B cell (primary cell): ENCODE results near the gene MAP3K7CL. TPM values are rescaled to one million over a fixed set of nuclear protein-coding genes. Genes with fewer than 3 reads are reported as not detected.

ENCODE experiments used
- ATAC-seq: fragments of 200-7000 bp; cut with Tn5 transposase; one replicate; pipeline ENCODE4 v1.10.0; 2021; ENCODE audit warnings: low read depth, mild to moderate bottlenecking, moderate number of reproducible peaks, moderate library complexity
- CTCF ChIA-PET: fragments of 350-600 bp; sonication (Branson Sonifier 250); formaldehyde crosslinking; loops from one replicate; lab custom pipeline; 2021; ENCODE audit warnings: antibody characterized with exemption, inconsistent platforms; lab: Charles Lee
- POLR2A ChIA-PET: fragments of 350-600 bp; sonication (Branson Sonifier 250); formaldehyde crosslinking; loops from one replicate; lab custom pipeline; 2021; ENCODE audit warnings: antibody characterized with exemption; lab: Charles Lee
- DNase-seq: peaks from one replicate; pipeline ENCODE4 v3.0.0; 2013
- H2AFZ ChIP-seq: 2 replicates; pipeline ENCODE4 v1.6.1; 2012; ENCODE audit warnings: mild to moderate bottlenecking, low read depth, low read length; ENCODE audit not compliant: insufficient read depth, poor library complexity, severe bottlenecking
- H3K27ac ChIP-seq, 2 donors: 1 replicate in 1 of 2; 2 replicates in 1 of 2; pipeline ENCODE4 v1.5.1; 2012 to 2013; ENCODE audit warnings: low read length in 2 of 2, mild to moderate bottlenecking in 2 of 2, moderate library complexity in 1 of 2
- H3K27me3 ChIP-seq, 4 experiments: fragments of 200-600 bp in 1 of 4; sonication (generic) in 1 of 4; replicated peaks in 1 of 4; 1 replicate in 2 of 4; 2 replicates in 2 of 4; pipeline versions ENCODE4 v1.6.1 to v1.7.0; 2013 to 2016; ENCODE audit warnings: low read length in 3 of 4, mild to moderate bottlenecking in 2 of 4, mixed read lengths in 1 of 4, moderate library complexity in 1 of 4; ENCODE audit not compliant: insufficient read depth in 4 of 4, control insufficient read depth in 3 of 4; ENCODE audit errors: control extremely low read depth in 1 of 4
- H3K36me3 ChIP-seq, 2 experiments: replicated peaks in 1 of 2; 1 replicate in 1 of 2; 2 replicates in 1 of 2; pipeline versions ENCODE4 v1.6.1 to v1.7.1; 2013; ENCODE audit warnings: low read length in 1 of 2; ENCODE audit not compliant: insufficient read depth in 2 of 2, control insufficient read depth in 1 of 2; ENCODE audit errors: control extremely low read depth in 1 of 2, extremely low read depth in 1 of 2
- H3K4me1 ChIP-seq, 2 donors: fragments of 200-600 bp in 1 of 2; sonication (generic) in 1 of 2; 1 replicate in 1 of 2; 2 replicates in 1 of 2; pipeline versions ENCODE4 v1.5.1 to v1.6.1; 2013 to 2017; ENCODE audit warnings: low read length in 2 of 2; ENCODE audit not compliant: control insufficient read depth in 2 of 2, insufficient read depth in 2 of 2
- H3K4me2 ChIP-seq: replicated peaks from 2 replicates; pipeline ENCODE3; 2012; ENCODE audit warnings: mild to moderate bottlenecking, low read depth, low read length; ENCODE audit not compliant: poor library complexity, severe bottlenecking
- H3K4me3 ChIP-seq, 5 experiments: fragments of 200-600 bp in 1 of 5; sonication (generic) in 1 of 5; 1 replicate in 3 of 5; 2 replicates in 2 of 5; pipeline versions ENCODE4 v1.5.1 to v1.7.0; 2011 to 2016; ENCODE audit warnings: low read length in 4 of 5, mild to moderate bottlenecking in 4 of 5, low read depth in 2 of 5, control low read depth in 1 of 5, moderate library complexity in 1 of 5; ENCODE audit not compliant: insufficient read depth in 1 of 5; ENCODE audit errors: control extremely low read depth in 1 of 5, extremely low read depth in 1 of 5
- H3K79me2 ChIP-seq: fragments of 200-600 bp; sonication (generic); one replicate; pipeline ENCODE4 v1.6.0; 2016; ENCODE audit warnings: low read length; ENCODE audit not compliant: control insufficient read depth, insufficient read depth
- H3K9ac ChIP-seq: fragments of 200-600 bp; sonication (generic); 2 replicates; pipeline ENCODE4 v1.6.1; 2017; ENCODE audit warnings: mild to moderate bottlenecking, low read length, moderate library complexity
- H3K9me3 ChIP-seq, 3 donors: one replicate each; pipeline versions ENCODE4 v1.6.1 to v1.7.1; 2013; ENCODE audit warnings: low read length in 2 of 3; ENCODE audit not compliant: control insufficient read depth in 2 of 3, insufficient read depth in 1 of 3; ENCODE audit errors: control extremely low read depth in 1 of 3
- H4K20me1 ChIP-seq: 2 replicates; pipeline ENCODE4 v1.6.0; 2012; ENCODE audit warnings: mild to moderate bottlenecking, low read length; ENCODE audit not compliant: insufficient read depth, control insufficient read depth, poor library complexity, severe bottlenecking
- H3K27ac Mint-ChIP-seq: one replicate; pipeline ENCODE4 v1.8.0; 2021; ENCODE audit warnings: mixed read lengths
- H3K27me3 Mint-ChIP-seq: one replicate; pipeline ENCODE4 v1.8.0; 2021; ENCODE audit warnings: mixed read lengths
- H3K4me1 Mint-ChIP-seq: one replicate; pipeline ENCODE4 v1.8.0; 2021; ENCODE audit warnings: mixed read lengths
- H3K4me3 Mint-ChIP-seq: one replicate; pipeline ENCODE4 v1.8.0; 2021; ENCODE audit warnings: mixed read lengths
- H3K9me3 Mint-ChIP-seq: one replicate; pipeline ENCODE4 v1.8.0; 2022; ENCODE audit warnings: mixed read lengths; ENCODE audit not compliant: insufficient read depth
- EZH2 ChIP-seq: IDR thresholded peaks from 2 replicates; pipeline ENCODE4 v1.6.1; 2012; ENCODE audit warnings: borderline replicate concordance, low read depth, mild to moderate bottlenecking, moderate library complexity, low read length; ENCODE audit not compliant: insufficient read depth, poor library complexity, severe bottlenecking
- WGBS: methylation state at CpG from one replicate; pipeline ENCODE4 v1.1.5; 2013; ENCODE audit warnings: missing lambda C conversion rate; ENCODE audit not compliant: insufficient coverage; 5-methylcytosine and 5-hydroxymethylcytosine counted together
- intact Hi-C: fragments of 100-400 bp; cut with micrococcal nuclease; formaldehyde crosslinking; loops from one replicate; pipeline ENCODE4 v1.10.0; 2022
- polyA plus RNA-seq: library from polyadenylated mRNA; depleted of rRNA; stranded (reverse); fragments of >200 nt; gene quantifications from 2 replicates; pipeline ENCODE4 v1.2.3, GENCODE V29; 2012
- total RNA-seq, 2 donors: library from RNA; stranded (reverse); fragments of 120-200 nt in 1 of 2; gene quantifications; 1 replicate in 1 of 2; 2 replicates in 1 of 2; pipeline versions ENCODE4 v1.2.3 to v1.2.4, GENCODE V29; 2013 to 2022
- TF ChIP-seq, protein P1 (sequence below): fragments of 200-600 bp; IDR thresholded peaks from one replicate; pipeline ENCODE4 v1.8.0; 2022; ENCODE audit warnings: antibody characterized with exemption, mild to moderate bottlenecking

Gene MAP3K7CL
- total and polyA plus RNA-seq, 2 donors (not counting 1 experiment from before 2014, with no cell fraction given) = 8.9 to 11.9 TPM

DNA sequence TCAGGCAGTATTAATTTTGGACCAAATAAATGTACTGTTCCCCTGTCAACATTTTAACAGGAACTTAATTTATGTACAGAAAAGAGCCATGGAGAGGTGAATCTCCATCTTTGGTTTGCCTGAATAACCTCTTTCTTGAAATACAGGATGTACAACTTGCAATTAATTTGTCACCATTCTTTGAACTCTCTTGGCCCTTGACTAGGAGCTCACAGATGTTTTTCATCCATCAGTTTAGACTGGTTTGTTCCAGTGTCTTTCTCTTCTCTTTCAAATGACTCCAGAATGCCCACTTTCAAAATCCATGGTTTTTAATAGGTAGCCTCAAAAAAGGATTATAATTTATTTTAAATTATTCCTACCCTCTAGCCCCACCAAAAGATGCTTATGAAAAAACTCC is 5.0 kb downstream of the MAP3K7CL start:
- peaks cover 2% of the 10 kb centered on the region for H3K4me1 Mint-ChIP-seq
- Histone ChIP-seq H3K9me3 (no peaks in the 10 kb centered on the region), H3K4me2 (no peak overlapping the region), H3K4me3 (no peak overlapping the region), H4K20me1 (no peaks in the 10 kb centered on the region), H3K9ac (no peak overlapping the region), H3K4me1 (no peaks in the 10 kb centered on the region), H2AFZ (no peak overlapping the region), H3K79me2 (no peaks in the 10 kb centered on the region), H3K27me3 (no peaks in the 10 kb centered on the region), H3K36me3 (no peaks in the 10 kb centered on the region), H3K27ac (no peak overlapping the region)
- no peak overlapping the region for H3K4me3 Mint-ChIP-seq
- CTCF ChIA-PET = interaction anchor here (0.9 to 1.3 kb wide), 2 partner anchors 13 to 241 kb away, joined by 3 read pairs; no protein-coding TSS in a partner anchor
- H3K9me3 Mint-ChIP-seq = no peaks in the 10 kb centered on the region
- intact Hi-C loops = no loop called here
- H3K27ac Mint-ChIP-seq = no peak overlapping the region
- DNase-seq (no peak), ATAC-seq (no peak)
- POLR2A ChIA-PET = no interaction called here
- TF ChIP-seq, protein P1, sequence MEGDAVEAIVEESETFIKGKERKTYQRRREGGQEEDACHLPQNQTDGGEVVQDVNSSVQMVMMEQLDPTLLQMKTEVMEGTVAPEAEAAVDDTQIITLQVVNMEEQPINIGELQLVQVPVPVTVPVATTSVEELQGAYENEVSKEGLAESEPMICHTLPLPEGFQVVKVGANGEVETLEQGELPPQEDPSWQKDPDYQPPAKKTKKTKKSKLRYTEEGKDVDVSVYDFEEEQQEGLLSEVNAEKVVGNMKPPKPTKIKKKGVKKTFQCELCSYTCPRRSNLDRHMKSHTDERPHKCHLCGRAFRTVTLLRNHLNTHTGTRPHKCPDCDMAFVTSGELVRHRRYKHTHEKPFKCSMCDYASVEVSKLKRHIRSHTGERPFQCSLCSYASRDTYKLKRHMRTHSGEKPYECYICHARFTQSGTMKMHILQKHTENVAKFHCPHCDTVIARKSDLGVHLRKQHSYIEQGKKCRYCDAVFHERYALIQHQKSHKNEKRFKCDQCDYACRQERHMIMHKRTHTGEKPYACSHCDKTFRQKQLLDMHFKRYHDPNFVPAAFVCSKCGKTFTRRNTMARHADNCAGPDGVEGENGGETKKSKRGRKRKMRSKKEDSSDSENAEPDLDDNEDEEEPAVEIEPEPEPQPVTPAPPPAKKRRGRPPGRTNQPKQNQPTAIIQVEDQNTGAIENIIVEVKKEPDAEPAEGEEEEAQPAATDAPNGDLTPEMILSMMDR = no peak
- no peak for TF ChIP-seq EZH2
- no peaks in the 10 kb centered on the region for H3K27me3 Mint-ChIP-seq

DNA sequence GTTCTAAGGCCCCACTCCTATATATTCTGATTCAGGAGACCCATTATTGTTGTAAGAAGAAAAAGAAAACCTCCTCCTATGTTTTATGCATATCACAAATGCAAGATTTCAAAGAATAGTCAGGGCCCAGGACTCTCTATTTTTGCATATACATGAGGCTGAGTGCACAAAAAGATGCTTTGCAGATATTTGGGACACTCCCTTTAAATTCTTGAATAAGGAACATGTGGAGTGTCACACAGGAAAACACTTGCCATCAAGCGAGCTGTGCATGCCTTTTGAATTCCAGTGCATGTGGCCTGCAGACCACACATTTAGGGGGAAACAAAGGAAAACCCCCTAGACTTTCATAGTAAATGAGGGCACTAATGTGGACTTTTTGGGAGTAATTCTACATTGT is 5.6 kb downstream of the MAP3K7CL start:
- DNase-seq = no peak
- Mint-ChIP-seq H3K27me3 (no peaks in the 10 kb centered on the region), H3K27ac (no peak overlapping the region), H3K4me1 (no peaks in the 10 kb centered on the region), H3K4me3 (no peak overlapping the region), H3K9me3 (no peaks in the 10 kb centered on the region)
- Histone ChIP-seq H3K27ac (no peak overlapping the region), H3K9ac (no peak overlapping the region), H2AFZ (no peak overlapping the region), H4K20me1 (no peaks in the 10 kb centered on the region), H3K27me3 (no peaks in the 10 kb centered on the region), H3K36me3 (no peaks in the 10 kb centered on the region), H3K4me3 (no peak overlapping the region), H3K4me2 (no peak overlapping the region), H3K9me3 (no peaks in the 10 kb centered on the region), H3K79me2 (no peaks in the 10 kb centered on the region), H3K4me1 (no peaks in the 10 kb centered on the region)
- intact Hi-C loops = no loop called here
- CTCF ChIA-PET = interaction anchor here (0.9 to 1.3 kb wide), 2 partner anchors 12 to 240 kb away, joined by 3 read pairs; no protein-coding TSS in a partner anchor
- TF ChIP-seq, protein P1 = no peak
- no peak for TF ChIP-seq EZH2
- 100% methylated on average over 1 of the region's 1 CpG for WGBS
- no peak for ATAC-seq
- POLR2A ChIA-PET = no interaction called here
